GM12801 (cell line): ENCODE data around the gene KATNBL1.

ENCODE experiments used
- CTCF ChIP-seq: IDR thresholded peaks from one replicate; pipeline ENCODE4 v1.5.1; 2011; ENCODE audit warnings: control low read depth; ENCODE audit not compliant: insufficient read length; ENCODE audit errors: extremely low read depth

Gene KATNBL1

GRCh38 chr15:34216527-34217270 is 6.8 kb upstream of the KATNBL1 start:
- TF ChIP-seq CTCF: no peak

- no peak for TF ChIP-seq CTCF
Observed at GRCh38 chr15:34214135-34214534, 4.2 kb upstream of the KATNBL1 start.

- TF ChIP-seq CTCF: no peak
Observed at GRCh38 chr15:34213690-34214089, 3.8 kb upstream of the KATNBL1 start.

- no peak for TF ChIP-seq CTCF
Observed at GRCh38 chr15:34206011-34206410, 3.9 kb downstream of the KATNBL1 start.

- TF ChIP-seq CTCF: no peak
Observed at GRCh38 chr15:34203936-34204335, 6.0 kb downstream of the KATNBL1 start.

GRCh38 chr15:34203305-34203704 is 6.6 kb downstream of the KATNBL1 start:
- TF ChIP-seq CTCF: no peak

- TF ChIP-seq CTCF: no peak
Observed at GRCh38 chr15:34188711-34189110, 21.2 kb downstream of the KATNBL1 start.
